Pons (tissue), 1 donor: ENCODE results near the gene LOXL3.
A peak's percentile ranks its signal among the peaks of the same experiment; 100 is the strongest.

Experiments used
- DNase-seq: peaks from one replicate; pipeline ENCODE4 v3.0.0-alpha.2; 2016; ENCODE audit warnings: low spot score

LOXL3 gene

GRCh38 chr2:74507145-74507925, 46.4 kb downstream of the LOXL3 start, which contains the start of gene PCGF1:
Gene PCGF1, minus strand, starts transcription at chr2:74507695. Its CDS starts 27 bp downstream, at chr2:74507668.
- peak; percentile 99 for DNase-seq

GRCh38 chr2:74505448-74506246, 48.1 kb downstream of the LOXL3 start:
- DNase-seq, result no peak

- no peak for DNase-seq
These were observed 49.2 kb downstream of the LOXL3 start for GRCh38 chr2:74504591-74504990.

- DNase-seq, result no peak
These were observed 50.0 kb downstream of the LOXL3 start for GRCh38 chr2:74503506-74504475.

GRCh38 chr2:74502720-74503505, 50.8 kb downstream of the LOXL3 start:
- DNase-seq, result no peak

GRCh38 chr2:74502147-74502719, 51.5 kb downstream of the LOXL3 start:
- DNase-seq, result no peak

GRCh38 chr2:74501335-74502071, 52.2 kb downstream of the LOXL3 start:
- DNase-seq, result no peak

- no peak for DNase-seq
These were observed 53.2 kb downstream of the LOXL3 start for GRCh38 chr2:74500578-74500946.

- no peak for DNase-seq
These were observed 53.7 kb downstream of the LOXL3 start for GRCh38 chr2:74499940-74500577.

GRCh38 chr2:74499267-74499939, 54.3 kb downstream of the LOXL3 start, which contains the start of gene LBX2:
Gene LBX2, minus strand, starts transcription at chr2:74499603. Its CDS starts 66 bp downstream, at chr2:74499537.
- no peak for DNase-seq

GRCh38 chr2:74498500-74499266, 55.1 kb downstream of the LOXL3 start:
- no peak for DNase-seq

- no peak for DNase-seq
These were observed 55.8 kb downstream of the LOXL3 start for GRCh38 chr2:74497777-74498499.

GRCh38 chr2:74496997-74497776, 56.6 kb downstream of the LOXL3 start:
- no peak for DNase-seq

- no peak for DNase-seq
These were observed 58.3 kb downstream of the LOXL3 start for GRCh38 chr2:74495440-74495839.

GRCh38 chr2:74493546-74493945, 60.2 kb downstream of the LOXL3 start:
- no peak for DNase-seq

- no peak for DNase-seq
These were observed 61.8 kb downstream of the LOXL3 start for GRCh38 chr2:74491648-74492544.
